Neural cell (in vitro differentiated cells): ENCODE measurements around the gene TFR2. TPM values are rescaled to one million over a fixed set of nuclear protein-coding genes. Genes with fewer than 3 reads are reported as not detected.

Experiments
- H2AFZ ChIP-seq: fragments of 200-600, 300-800 bp; sonication (generic), shearing (Covaris generic); 2 replicates; pipeline ENCODE4 v1.6.0; 2014; ENCODE audit warnings: low read depth, mild to moderate bottlenecking, antibody characterized with exemption, low read length, moderate library complexity
- H3F3A ChIP-seq: fragments of 200-600 bp; shearing (Covaris generic); 2 replicates; pipeline ENCODE4 v1.6.1; 2016; ENCODE audit warnings: mild to moderate bottlenecking, moderate library complexity, mixed read lengths, antibody characterized with exemption, low read length; ENCODE audit not compliant: insufficient read depth, poor library complexity, severe bottlenecking
- H3K27ac ChIP-seq: fragments of 200-600, 300-800 bp; sonication (generic), shearing (Covaris generic); 2 replicates; pipeline ENCODE4 v1.5.1; 2014; ENCODE audit warnings: mild to moderate bottlenecking, low read length, moderate library complexity
- H3K27me3 ChIP-seq: fragments of 300-800, 200-600 bp; sonication (generic), shearing (Covaris generic); 2 replicates; pipeline ENCODE4 v1.6.0; 2014; ENCODE audit warnings: mild to moderate bottlenecking, low read depth, low read length, moderate library complexity; ENCODE audit not compliant: insufficient read depth
- H3K36me3 ChIP-seq: fragments of 300-800, 200-600 bp; sonication (generic), shearing (Covaris generic); 2 replicates; pipeline ENCODE4 v1.5.1; 2014; ENCODE audit warnings: mild to moderate bottlenecking, antibody characterized with exemption, low read length, moderate library complexity; ENCODE audit not compliant: insufficient read depth
- H3K4me2 ChIP-seq: fragments of 300-800, 200-600 bp; sonication (generic), shearing (Covaris generic); 2 replicates; pipeline ENCODE4 v1.6.0; 2014; ENCODE audit warnings: mild to moderate bottlenecking, low read length
- H3K4me3 ChIP-seq: fragments of 300-800, 200-600 bp; sonication (generic), shearing (Covaris generic); 2 replicates; pipeline ENCODE4 v1.5.1; 2014; ENCODE audit warnings: mild to moderate bottlenecking, low read length, moderate library complexity
- H3K79me2 ChIP-seq: fragments of 200-600 bp; shearing (Covaris generic); replicated peaks from 2 replicates; pipeline ENCODE4 v1.6.0; 2014; ENCODE audit warnings: mild to moderate bottlenecking, low read length, moderate library complexity; ENCODE audit not compliant: insufficient read depth
- H3K9ac ChIP-seq: fragments of 300-800, 200-600 bp; sonication (generic), shearing (Covaris generic); 2 replicates; pipeline ENCODE4 v1.6.1; 2016; ENCODE audit warnings: mild to moderate bottlenecking, low read length, mixed read lengths
- H3K9me2 ChIP-seq: fragments of 200-600 bp; shearing (Covaris generic); 2 replicates; pipeline ENCODE4 v1.6.1; 2016; ENCODE audit warnings: mild to moderate bottlenecking, low read length, mixed read lengths; ENCODE audit not compliant: insufficient read depth
- H3K9me3 ChIP-seq: fragments of 200-600, 300-800 bp; sonication (generic), shearing (Covaris generic); 2 replicates; pipeline ENCODE4 v1.6.1; 2016; ENCODE audit warnings: mild to moderate bottlenecking, mixed run types, low read length, moderate library complexity, mixed read lengths
- H4K20me1 ChIP-seq: fragments of 200-600 bp; shearing (Covaris generic); 2 replicates; pipeline ENCODE4 v1.6.1; 2016; ENCODE audit warnings: mild to moderate bottlenecking, mixed run types; ENCODE audit not compliant: insufficient read depth
- EZH2 ChIP-seq: fragments of 200-600, 300-800 bp; shearing (Covaris generic), sonication (generic); IDR thresholded peaks from 2 replicates; pipeline ENCODE4 v1.6.1; 2014; ENCODE audit warnings: antibody characterized with exemption, low read length, borderline replicate concordance, mild to moderate bottlenecking; ENCODE audit not compliant: insufficient read depth, poor library complexity, severe bottlenecking
- RAD21 ChIP-seq: fragments of 450-650 bp; conservative IDR thresholded peaks from 2 replicates; pipeline ENCODE4 v1.6.1; 2014; ENCODE audit warnings: antibody characterized with exemption, mild to moderate bottlenecking, moderate library complexity
- polyA plus RNA-seq: library from polyadenylated mRNA; depleted of rRNA; stranded (reverse); fragments of >200 nt; gene quantifications from 2 replicates; pipeline ENCODE4 v1.2.3, GENCODE V29; 2014
- TF ChIP-seq, protein P1 (sequence below): IDR thresholded peaks from 2 replicates; pipeline ENCODE4 v1.6.1; 2012; ENCODE audit warnings: borderline replicate concordance
- TF ChIP-seq, protein P2 (sequence below): fragments of 450-650 bp; IDR thresholded peaks from 2 replicates; pipeline ENCODE4 v1.5.1; 2014; ENCODE audit warnings: antibody characterized with exemption, mild to moderate bottlenecking, moderate library complexity; ENCODE audit not compliant: poor library complexity, severe bottlenecking

Gene TFR2
- polyA plus RNA-seq, 1 donor from 2014 or later = 21.0 TPM

DNA sequence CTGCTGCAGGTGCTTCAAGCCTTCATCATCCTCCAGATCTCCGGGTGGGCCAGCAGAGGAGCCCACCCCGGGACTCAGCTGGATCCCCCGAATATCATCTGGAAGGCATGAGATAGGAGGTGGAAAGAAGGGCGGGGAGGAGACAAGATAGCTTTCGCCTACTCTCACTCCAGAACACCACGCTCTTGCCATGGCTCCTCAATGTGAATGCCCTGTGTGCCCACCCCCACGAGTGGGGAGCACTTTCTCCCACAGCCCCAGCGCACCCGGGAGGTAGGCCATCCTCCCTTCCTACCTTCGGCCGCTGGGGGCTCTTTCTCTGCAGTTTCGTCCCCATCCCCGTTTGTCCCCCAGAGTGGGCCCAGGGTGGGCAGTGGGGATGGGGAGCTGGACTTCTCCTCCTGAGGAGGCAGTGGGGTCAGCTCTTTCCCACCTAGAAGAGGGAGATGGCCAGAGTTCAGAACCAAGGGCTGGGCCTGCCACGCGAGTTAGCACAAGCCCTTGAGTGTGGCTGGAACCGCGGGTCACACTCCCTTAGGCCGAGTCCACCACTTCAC lies 43.8 kb upstream of the TFR2 start:
- H3K27ac ChIP-seq = no peak overlapping the region

DNA sequence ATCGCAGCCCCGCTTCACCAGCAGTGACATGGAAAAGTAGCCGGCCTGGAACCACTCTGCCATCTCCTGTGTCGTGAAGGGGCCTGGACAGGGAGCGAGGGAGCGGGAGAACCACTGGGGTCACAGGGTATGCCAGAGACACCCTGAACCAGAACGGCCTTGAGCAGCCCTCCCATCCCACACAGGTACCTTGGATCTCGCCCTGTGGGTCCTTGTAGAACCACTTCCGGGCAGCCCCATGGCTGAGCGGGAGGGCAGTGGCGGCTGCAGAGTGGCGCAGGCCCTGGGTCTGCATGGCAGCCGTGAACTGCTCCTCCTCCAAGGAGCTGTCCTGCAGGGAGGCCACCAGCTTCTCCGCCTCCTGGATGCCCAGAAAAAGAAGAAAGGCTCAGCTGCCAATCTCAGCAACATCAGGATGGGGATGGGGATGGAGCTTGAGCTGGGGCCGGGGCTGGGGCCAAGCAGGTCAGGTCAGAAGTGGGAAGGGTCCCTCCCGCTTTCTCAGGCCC lies 43.2 kb upstream of the TFR2 start:
- Histone ChIP-seq H3K9ac (no peak overlapping the region), H3K36me3 (no peaks in the 10 kb centered on the region), H3K79me2 (peaks cover 12% of the 10 kb centered on the region), H4K20me1 (peaks cover 3% of the 10 kb centered on the region), H3F3A (no peaks in the 10 kb centered on the region), H3K27me3 (no peaks in the 10 kb centered on the region), H2AFZ (no peak overlapping the region), H3K4me2 (no peak overlapping the region), H3K27ac (no peak overlapping the region), H3K9me3 (no peaks in the 10 kb centered on the region), H3K9me2 (no peaks in the 10 kb centered on the region), H3K4me3 (no peak overlapping the region)
- TF ChIP-seq EZH2 = no peak
- TF ChIP-seq, protein P1, sequence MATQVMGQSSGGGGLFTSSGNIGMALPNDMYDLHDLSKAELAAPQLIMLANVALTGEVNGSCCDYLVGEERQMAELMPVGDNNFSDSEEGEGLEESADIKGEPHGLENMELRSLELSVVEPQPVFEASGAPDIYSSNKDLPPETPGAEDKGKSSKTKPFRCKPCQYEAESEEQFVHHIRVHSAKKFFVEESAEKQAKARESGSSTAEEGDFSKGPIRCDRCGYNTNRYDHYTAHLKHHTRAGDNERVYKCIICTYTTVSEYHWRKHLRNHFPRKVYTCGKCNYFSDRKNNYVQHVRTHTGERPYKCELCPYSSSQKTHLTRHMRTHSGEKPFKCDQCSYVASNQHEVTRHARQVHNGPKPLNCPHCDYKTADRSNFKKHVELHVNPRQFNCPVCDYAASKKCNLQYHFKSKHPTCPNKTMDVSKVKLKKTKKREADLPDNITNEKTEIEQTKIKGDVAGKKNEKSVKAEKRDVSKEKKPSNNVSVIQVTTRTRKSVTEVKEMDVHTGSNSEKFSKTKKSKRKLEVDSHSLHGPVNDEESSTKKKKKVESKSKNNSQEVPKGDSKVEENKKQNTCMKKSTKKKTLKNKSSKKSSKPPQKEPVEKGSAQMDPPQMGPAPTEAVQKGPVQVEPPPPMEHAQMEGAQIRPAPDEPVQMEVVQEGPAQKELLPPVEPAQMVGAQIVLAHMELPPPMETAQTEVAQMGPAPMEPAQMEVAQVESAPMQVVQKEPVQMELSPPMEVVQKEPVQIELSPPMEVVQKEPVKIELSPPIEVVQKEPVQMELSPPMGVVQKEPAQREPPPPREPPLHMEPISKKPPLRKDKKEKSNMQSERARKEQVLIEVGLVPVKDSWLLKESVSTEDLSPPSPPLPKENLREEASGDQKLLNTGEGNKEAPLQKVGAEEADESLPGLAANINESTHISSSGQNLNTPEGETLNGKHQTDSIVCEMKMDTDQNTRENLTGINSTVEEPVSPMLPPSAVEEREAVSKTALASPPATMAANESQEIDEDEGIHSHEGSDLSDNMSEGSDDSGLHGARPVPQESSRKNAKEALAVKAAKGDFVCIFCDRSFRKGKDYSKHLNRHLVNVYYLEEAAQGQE = no peak
- TF ChIP-seq, protein P2, sequence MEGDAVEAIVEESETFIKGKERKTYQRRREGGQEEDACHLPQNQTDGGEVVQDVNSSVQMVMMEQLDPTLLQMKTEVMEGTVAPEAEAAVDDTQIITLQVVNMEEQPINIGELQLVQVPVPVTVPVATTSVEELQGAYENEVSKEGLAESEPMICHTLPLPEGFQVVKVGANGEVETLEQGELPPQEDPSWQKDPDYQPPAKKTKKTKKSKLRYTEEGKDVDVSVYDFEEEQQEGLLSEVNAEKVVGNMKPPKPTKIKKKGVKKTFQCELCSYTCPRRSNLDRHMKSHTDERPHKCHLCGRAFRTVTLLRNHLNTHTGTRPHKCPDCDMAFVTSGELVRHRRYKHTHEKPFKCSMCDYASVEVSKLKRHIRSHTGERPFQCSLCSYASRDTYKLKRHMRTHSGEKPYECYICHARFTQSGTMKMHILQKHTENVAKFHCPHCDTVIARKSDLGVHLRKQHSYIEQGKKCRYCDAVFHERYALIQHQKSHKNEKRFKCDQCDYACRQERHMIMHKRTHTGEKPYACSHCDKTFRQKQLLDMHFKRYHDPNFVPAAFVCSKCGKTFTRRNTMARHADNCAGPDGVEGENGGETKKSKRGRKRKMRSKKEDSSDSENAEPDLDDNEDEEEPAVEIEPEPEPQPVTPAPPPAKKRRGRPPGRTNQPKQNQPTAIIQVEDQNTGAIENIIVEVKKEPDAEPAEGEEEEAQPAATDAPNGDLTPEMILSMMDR = no peak

More for the DNA sequence above, 43.8 kb upstream of the TFR2 start:
- Histone ChIP-seq H3K79me2 (peaks cover 17% of the 10 kb centered on the region), H3F3A (no peaks in the 10 kb centered on the region), H3K9ac (no peak overlapping the region), H4K20me1 (peaks cover 8% of the 10 kb centered on the region), H2AFZ (no peak overlapping the region), H3K9me2 (no peaks in the 10 kb centered on the region), H3K9me3 (no peaks in the 10 kb centered on the region), H3K36me3 (no peaks in the 10 kb centered on the region), H3K4me3 (no peak overlapping the region), H3K4me2 (no peak overlapping the region), H3K27me3 (no peaks in the 10 kb centered on the region)
- TF ChIP-seq, protein P1 = no peak
- TF ChIP-seq RAD21 = no peak
- no peak for TF ChIP-seq EZH2
